Peyer's patch (tissue), 4 donors: Measurements from ENCODE around the gene IFIT1B. TPM values are rescaled to one million over a fixed set of nuclear protein-coding genes. Genes with fewer than 3 reads are reported as not detected.
"Not testable (repeated sequence)": the region's sequence is repeated elsewhere in the genome, so short reads cannot be mapped to it uniquely, and the experiment has no call there.

Experiments
- DNase-seq, 3 donors: peaks; one replicate each; pipeline ENCODE4 v3.0.0-alpha.2; 2017 to 2019
- H3K27ac ChIP-seq, 4 donors: fragments of 200-600 bp; sonication (generic); one replicate each; pipeline ENCODE4 v1.5.1; 2016 to 2019
- H3K27me3 ChIP-seq, 2 donors: fragments of 200-600 bp; sonication (generic); one replicate each; pipeline ENCODE4 v1.5.1; 2019
- H3K36me3 ChIP-seq, 3 donors: fragments of 200-600 bp; sonication (generic); one replicate each; pipeline ENCODE4 v1.5.1; 2016 to 2019
- H3K4me1 ChIP-seq, 4 donors: fragments of 200-600 bp; sonication (generic); one replicate each; pipeline ENCODE4 v1.5.1; 2016 to 2019
- H3K4me3 ChIP-seq, 4 donors: fragments of 200-600 bp; sonication (generic); 1 replicate in 3 of 4; 2 replicates in 1 of 4; pipeline ENCODE4 v1.5.1; 2016 to 2019; ENCODE audit warnings: mild to moderate bottlenecking in 1 of 4
- H3K9me3 ChIP-seq, 4 donors: fragments of 200-600 bp; sonication (generic); one replicate each; pipeline ENCODE4 v1.5.1; 2016 to 2019; ENCODE audit warnings: mild to moderate bottlenecking in 1 of 4
- POLR2A ChIP-seq, 2 donors: fragments of 450-650 bp; IDR thresholded peaks; one replicate each; pipeline ENCODE4 v1.5.1; 2017; ENCODE audit warnings: antibody characterized with exemption in 2 of 2, mild to moderate bottlenecking in 2 of 2, moderate library complexity in 2 of 2
- total RNA-seq, 4 donors: library from RNA; depleted of rRNA; stranded (reverse); fragments of >200 nt; gene quantifications; one replicate each; pipeline ENCODE4 v1.1.0, GENCODE V29; 2016
- TF ChIP-seq, protein P1 (sequence below), 6 experiments: fragments of 450-650 bp in 4 of 6; fragments of 200-600 bp in 2 of 6; sonication (generic) in 1 of 6; IDR thresholded peaks; one replicate each; pipeline ENCODE4 v1.5.1; 2017 to 2019; ENCODE audit warnings: antibody characterized with exemption in 6 of 6, mild to moderate bottlenecking in 3 of 6, moderate library complexity in 1 of 6

The IFIT1B gene
- total RNA-seq, 4 donors from 2014 or later, result not detected

DNA sequence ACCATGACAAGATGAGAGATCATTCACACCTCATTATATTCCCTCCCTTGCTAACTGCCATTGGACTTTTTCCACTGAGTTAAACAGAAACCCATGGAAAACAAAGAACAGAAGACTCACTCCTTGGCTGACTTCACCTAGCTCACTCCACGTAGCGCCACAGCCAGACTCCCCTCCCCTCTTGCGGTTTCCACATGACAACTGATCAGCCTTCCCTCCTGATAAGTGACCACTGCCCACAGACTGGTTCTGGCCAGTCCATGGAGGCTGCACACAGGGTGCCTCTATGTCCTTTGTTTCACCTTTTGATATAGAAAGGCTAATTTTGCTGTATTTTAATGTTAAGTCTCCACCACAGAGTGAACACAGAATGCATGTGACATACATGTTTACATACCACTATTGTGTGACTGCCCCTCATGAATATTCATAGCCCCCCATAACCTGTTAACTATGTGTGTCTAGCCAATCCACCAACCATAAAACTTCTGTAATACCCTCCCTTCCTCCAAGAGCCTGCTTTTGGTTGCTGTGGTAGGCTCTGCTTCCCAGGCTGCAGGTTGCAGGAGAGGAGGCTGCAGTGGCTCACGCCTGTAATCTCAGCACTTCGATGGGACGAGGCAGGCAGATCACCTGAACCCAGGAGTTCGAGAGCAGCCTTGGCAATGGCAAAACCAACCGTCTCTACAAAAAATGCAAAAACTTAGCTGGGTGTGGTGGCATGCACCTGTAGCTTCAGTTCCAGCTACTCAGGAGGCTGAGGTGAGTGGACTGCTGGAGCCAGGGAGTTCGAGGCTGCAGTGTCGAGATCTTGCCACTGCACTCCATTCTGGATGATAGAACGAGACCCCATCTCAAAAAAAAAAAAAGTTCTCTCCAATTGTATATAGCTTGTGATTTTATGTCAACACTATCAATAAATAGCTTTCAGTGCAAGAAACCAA, 26.5 kb downstream of the IFIT1B start:
- Histone ChIP-seq H3K27ac (no peak overlapping the region), H3K36me3 (no peaks in the 10 kb centered on the region), H3K27me3 (no peaks in the 10 kb centered on the region), H3K9me3 (no peaks in the 10 kb centered on the region), H3K4me3 (no peak overlapping the region), H3K4me1 (no peaks in the 10 kb centered on the region)
- TF ChIP-seq, protein P1, sequence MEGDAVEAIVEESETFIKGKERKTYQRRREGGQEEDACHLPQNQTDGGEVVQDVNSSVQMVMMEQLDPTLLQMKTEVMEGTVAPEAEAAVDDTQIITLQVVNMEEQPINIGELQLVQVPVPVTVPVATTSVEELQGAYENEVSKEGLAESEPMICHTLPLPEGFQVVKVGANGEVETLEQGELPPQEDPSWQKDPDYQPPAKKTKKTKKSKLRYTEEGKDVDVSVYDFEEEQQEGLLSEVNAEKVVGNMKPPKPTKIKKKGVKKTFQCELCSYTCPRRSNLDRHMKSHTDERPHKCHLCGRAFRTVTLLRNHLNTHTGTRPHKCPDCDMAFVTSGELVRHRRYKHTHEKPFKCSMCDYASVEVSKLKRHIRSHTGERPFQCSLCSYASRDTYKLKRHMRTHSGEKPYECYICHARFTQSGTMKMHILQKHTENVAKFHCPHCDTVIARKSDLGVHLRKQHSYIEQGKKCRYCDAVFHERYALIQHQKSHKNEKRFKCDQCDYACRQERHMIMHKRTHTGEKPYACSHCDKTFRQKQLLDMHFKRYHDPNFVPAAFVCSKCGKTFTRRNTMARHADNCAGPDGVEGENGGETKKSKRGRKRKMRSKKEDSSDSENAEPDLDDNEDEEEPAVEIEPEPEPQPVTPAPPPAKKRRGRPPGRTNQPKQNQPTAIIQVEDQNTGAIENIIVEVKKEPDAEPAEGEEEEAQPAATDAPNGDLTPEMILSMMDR (IDR thresholded peaks at IDR 0.05), result no peak
- TF ChIP-seq POLR2A (IDR thresholded peaks at IDR 0.05), result no peak
- DNase-seq, result no peak

DNA sequence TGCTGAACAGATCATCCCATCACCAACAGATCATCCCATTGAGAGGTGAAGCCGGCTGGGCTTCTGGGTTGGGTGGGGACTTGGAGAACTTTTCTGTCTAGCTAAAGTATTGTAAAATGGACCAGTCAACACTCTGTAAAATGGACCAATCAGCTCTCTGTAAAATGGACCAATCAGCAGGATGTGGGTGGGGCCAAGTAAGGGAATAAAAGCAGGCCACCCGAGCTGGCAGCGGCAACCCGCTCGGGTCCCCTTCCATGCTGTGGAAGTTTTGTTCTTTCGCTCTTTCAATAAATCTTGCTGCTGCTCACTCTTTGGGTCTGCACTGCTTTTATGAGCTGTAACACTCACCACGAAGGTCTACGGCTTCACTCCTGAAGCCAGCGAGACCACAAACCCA, 28.3 kb downstream of the IFIT1B start:
- not testable (repeated sequence) for H3K27ac ChIP-seq, DNase-seq, H3K4me1 ChIP-seq, H3K27me3 ChIP-seq, H3K9me3 ChIP-seq, H3K4me3 ChIP-seq, H3K36me3 ChIP-seq

DNA sequence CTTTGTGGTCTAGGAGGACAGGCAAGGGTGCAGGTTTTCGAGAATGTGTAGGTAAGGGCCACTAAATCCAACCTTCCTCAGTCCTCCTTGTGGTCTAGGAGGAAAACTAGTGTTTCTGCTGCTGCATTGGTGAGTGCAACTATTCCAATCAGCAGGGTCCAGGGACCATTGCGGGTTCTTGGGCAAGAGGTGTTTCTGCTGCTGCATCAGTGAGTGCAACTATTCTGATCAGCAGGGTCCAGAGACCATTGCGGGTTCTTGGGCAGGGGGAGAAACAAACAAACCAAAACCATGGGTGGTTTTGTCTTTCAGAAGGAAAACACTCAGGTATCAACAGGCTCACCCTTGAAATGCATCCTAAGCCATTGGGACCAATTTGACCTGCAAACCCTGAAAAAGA, 29.9 kb downstream of the IFIT1B start:
- not testable (repeated sequence) for H3K9me3 ChIP-seq, H3K4me1 ChIP-seq, H3K36me3 ChIP-seq, DNase-seq, H3K27me3 ChIP-seq, H3K27ac ChIP-seq, H3K4me3 ChIP-seq

DNA sequence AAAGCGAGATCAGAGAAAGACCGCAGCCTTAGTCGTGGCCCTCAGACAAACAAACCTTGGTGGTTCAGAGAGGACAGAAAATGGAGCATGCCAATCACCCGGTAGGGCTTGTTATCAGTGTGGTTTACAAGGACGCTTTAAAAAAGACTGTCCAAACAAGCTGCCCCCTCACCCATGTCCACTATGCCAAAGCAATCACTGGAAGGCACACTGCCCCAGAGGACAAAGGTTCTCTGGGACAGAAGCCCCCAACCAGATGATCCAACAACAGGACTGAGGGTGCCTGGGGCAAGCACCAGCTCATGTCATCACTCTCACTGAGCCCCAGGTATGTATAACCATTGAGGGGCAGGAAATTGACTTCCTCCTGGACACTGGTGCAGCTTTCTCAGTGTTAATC, 31.4 kb downstream of the IFIT1B start:
- not testable (repeated sequence) for H3K4me1 ChIP-seq, H3K4me3 ChIP-seq, DNase-seq, H3K36me3 ChIP-seq, H3K27ac ChIP-seq, H3K9me3 ChIP-seq, H3K27me3 ChIP-seq

DNA sequence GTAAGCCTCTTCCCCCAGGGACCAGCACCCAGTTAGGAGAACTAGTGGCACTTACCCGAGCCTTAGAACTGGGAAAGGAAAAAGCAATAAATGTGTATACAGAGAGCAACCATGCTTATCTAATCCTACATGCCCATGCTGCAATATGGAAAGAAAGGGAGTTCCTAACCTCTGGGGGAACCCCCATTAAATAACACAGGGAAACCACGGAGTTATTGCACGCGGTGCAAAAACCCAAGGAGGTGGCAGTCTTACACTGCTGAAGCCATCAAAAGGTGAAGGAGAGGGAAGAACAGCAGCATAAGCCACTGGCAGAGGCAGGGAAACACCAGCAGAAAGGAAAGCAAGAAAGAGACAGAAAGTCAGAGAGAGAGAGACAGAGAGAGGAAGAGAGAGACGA, 32.7 kb downstream of the IFIT1B start:
- not testable (repeated sequence) for H3K4me1 ChIP-seq, H3K27ac ChIP-seq, H3K9me3 ChIP-seq, DNase-seq, H3K36me3 ChIP-seq, H3K27me3 ChIP-seq, H3K4me3 ChIP-seq

DNA sequence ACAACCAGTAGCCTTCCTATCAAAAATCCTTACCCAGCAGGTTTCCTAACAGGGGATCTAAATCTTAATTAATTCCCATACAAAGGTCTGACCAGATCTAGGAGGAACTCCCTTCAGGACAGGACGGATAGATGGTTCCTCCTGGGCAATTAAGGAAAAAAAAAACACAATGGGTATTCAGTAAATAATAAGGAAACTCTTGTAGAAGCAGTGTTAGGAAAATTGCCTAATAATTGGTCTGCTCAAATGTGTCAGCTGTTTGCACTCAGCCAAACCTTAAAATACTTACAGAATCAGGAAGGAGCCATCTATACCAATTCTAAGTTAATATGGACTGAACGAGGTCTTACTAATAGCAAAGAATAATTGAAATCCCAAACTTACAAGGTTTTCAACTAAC, 33.3 kb downstream of the IFIT1B start:
- not testable (repeated sequence) for H3K9me3 ChIP-seq, H3K36me3 ChIP-seq, H3K27me3 ChIP-seq, H3K27ac ChIP-seq, H3K4me3 ChIP-seq, H3K4me1 ChIP-seq, DNase-seq

DNA sequence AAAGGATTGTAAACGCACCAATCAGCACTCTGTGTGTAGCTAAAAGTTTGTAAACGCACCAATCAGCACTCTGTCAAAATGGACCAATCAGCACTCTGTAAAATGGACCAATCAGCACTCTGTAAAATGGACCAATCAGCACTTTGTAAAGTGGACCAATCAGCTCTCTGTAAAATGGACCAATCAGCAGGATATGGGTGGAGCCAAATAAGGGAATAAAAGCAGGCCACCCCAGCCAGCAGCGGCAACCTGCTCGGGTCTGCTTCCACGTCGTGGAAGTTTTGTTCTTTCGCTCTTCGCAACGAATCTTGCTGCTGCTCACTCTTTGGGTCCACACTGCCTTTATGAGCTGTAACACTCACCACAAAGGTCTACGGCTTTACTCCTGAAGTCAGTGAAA, 34.4 kb downstream of the IFIT1B start:
- not testable (repeated sequence) for H3K9me3 ChIP-seq, H3K27me3 ChIP-seq, H3K4me3 ChIP-seq, H3K27ac ChIP-seq, H3K36me3 ChIP-seq, DNase-seq
- peaks cover 0 to 16% (median 0%) of the 10 kb centered on the region in 4 donors for H3K4me1 ChIP-seq

DNA sequence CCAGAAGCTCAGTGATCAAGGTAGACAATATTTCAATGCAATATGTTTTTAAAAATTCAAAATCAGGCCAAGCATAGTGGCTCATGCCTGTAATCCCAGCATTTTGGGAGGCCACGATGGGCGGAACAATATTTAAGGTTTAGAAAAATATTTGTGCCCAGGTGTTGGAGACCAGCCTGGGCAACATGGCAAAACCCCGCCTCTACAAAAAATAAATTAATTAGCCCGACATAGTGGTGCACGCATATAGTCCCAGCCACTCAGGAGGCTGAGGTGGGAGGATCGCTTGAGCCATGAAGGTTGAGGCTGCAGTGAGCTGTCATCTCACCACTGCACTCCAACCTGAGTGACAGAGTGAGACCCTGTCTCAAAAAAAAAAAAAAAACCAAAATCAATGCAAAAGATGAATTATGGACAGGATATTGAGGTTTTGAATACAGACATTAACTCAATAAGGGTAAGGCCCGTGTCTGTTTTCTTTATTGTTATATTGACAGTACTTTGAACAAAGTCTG, 35.6 kb downstream of the IFIT1B start:
- Histone ChIP-seq H3K36me3 (peaks cover 0 to 4% (median 0%) of the 10 kb centered on the region in 3 donors), H3K27ac (peak overlapping the region in 3 of 4 donors; percentile 94 to 98 (median 94)), H3K4me1 (peaks cover 0 to 27% (median 3%) of the 10 kb centered on the region in 4 donors), H3K9me3 (no peaks in the 10 kb centered on the region), H3K27me3 (no peaks in the 10 kb centered on the region), H3K4me3 (peak overlapping the region in 2 of 4 donors; percentile 77 to 91)
- no peak for TF ChIP-seq POLR2A (IDR thresholded peaks at IDR 0.05)
- TF ChIP-seq, protein P1 (IDR thresholded peaks at IDR 0.05), result no peak
- DNase-seq, result no peak
